ENCODE data around the gene G3BP2.

Gene G3BP2

GRCh38 chr4:75637176-75637575 lies 36.0 kb downstream of the G3BP2 start:
- DNase-seq, result no peak

GRCh38 chr4:75634951-75635350 lies 38.3 kb downstream of the G3BP2 start:
- DNase-seq, result no peak

- no peak for DNase-seq
Observed at GRCh38 chr4:75634281-75634680, 38.9 kb downstream of the G3BP2 start.

GRCh38 chr4:75633846-75634245 lies 39.4 kb downstream of the G3BP2 start:
- no peak for DNase-seq

GRCh38 chr4:75630937-75631329 lies 42.3 kb downstream of the G3BP2 start:
- DNase-seq, result no peak

- peak; percentile 16 for DNase-seq
Observed at GRCh38 chr4:75630174-75630936, 42.9 kb downstream of the G3BP2 start, which contains the start of gene CDKL2. TSS of gene CDKL2 (minus strand) at chr4:75630528. CDS start at chr4:75625988, 4,540 bp downstream.

GRCh38 chr4:75629239-75629638 lies 44.0 kb downstream of the G3BP2 start:
- no peak for DNase-seq

GRCh38 chr4:75623026-75623425 lies 50.2 kb downstream of the G3BP2 start:
- DNase-seq, result no peak

- DNase-seq, result no peak
Observed at GRCh38 chr4:75621715-75622114, 51.5 kb downstream of the G3BP2 start.

- DNase-seq, result no peak
Observed at GRCh38 chr4:75612306-75612705, 60.9 kb downstream of the G3BP2 start.

- no peak for DNase-seq
Observed at GRCh38 chr4:75605928-75606327, 67.3 kb downstream of the G3BP2 start.

GRCh38 chr4:75599647-75600046 lies 73.6 kb downstream of the G3BP2 start:
- DNase-seq, result no peak

GRCh38 chr4:75598390-75598789 lies 74.8 kb downstream of the G3BP2 start:
- no peak for DNase-seq

- DNase-seq, result no peak
Observed at GRCh38 chr4:75596061-75596460, 77.2 kb downstream of the G3BP2 start.

GRCh38 chr4:75593393-75593792 lies 79.8 kb downstream of the G3BP2 start:
- no peak for DNase-seq

All from NCI-H524 treated with DMSO at 0.1 percent for 48 hours (cell line).